Cardiac fibroblast (primary cell): ENCODE measurements around the gene FAM193B.

ENCODE experiments used
- DNase-seq, 2 donors: peaks; one replicate each; pipeline versions ENCODE4 v3.0.0 to v3.0.0-alpha.2; 2010; ENCODE audit warnings: low read depth in 2 of 2
- H3K4me3 ChIP-seq, 2 donors: replicated peaks in 1 of 2; 1 replicate in 1 of 2; 2 replicates in 1 of 2; pipeline ENCODE4 v1.5.1; 2011; ENCODE audit warnings: low read depth in 2 of 2, low read length in 2 of 2, mild to moderate bottlenecking in 2 of 2, moderate library complexity in 1 of 2
- CTCF ChIP-seq: IDR thresholded peaks from one replicate; pipeline ENCODE4 v1.5.1; 2011; ENCODE audit warnings: low read depth, mild to moderate bottlenecking, low read length, inconsistent platforms

Gene FAM193B

GRCh38 chr5:177594071-177594470, 39.7 kb upstream of the FAM193B start:
- no peak for TF ChIP-seq CTCF
- no peak for DNase-seq

GRCh38 chr5:177593511-177593910, 39.1 kb upstream of the FAM193B start:
- peak overlapping the region; percentile 97 to 99 for H3K4me3 ChIP-seq
- no peak for TF ChIP-seq CTCF
- no peak for DNase-seq

More at GRCh38 chr5:177594071-177594470, 39.7 kb upstream of the FAM193B start:
- H3K4me3 ChIP-seq: no peak overlapping the region

- no peak for TF ChIP-seq CTCF
- peak overlapping the region; percentile 97 to 99 for H3K4me3 ChIP-seq
- DNase-seq: no peak
Measured at GRCh38 chr5:177592905-177593304, 38.5 kb upstream of the FAM193B start.

GRCh38 chr5:177592010-177592834, 37.9 kb upstream of the FAM193B start, which contains the start of gene TMED9:
TSS of gene TMED9 (plus strand) at chr5:177592203. CDS start at chr5:177592215, 12 bp downstream.
- peak; percentile 77 to 80 for DNase-seq
- peak within 1 kb of the TSS; percentile 97 to 99 for H3K4me3 ChIP-seq
- TF ChIP-seq CTCF: no peak

GRCh38 chr5:177591690-177592009, 37.3 kb upstream of the FAM193B start:
- DNase-seq: no peak
- H3K4me3 ChIP-seq: peak overlapping the region in 1 of 2 donors; percentile 99
- no peak for TF ChIP-seq CTCF

GRCh38 chr5:177590406-177590805, 36.0 kb upstream of the FAM193B start:
- no peak for TF ChIP-seq CTCF
- no peak for DNase-seq
- no peak overlapping the region for H3K4me3 ChIP-seq
